Activated CD8-positive, alpha-beta memory T cell treated with anti-CD3 and anti-CD28 coated beads for 48 hours (primary cell): ENCODE data around the gene OLA1.

Experiments
- DNase-seq, 3 experiments: peaks; one replicate each; pipeline ENCODE4 v3.0.0-alpha.2; 2020; ENCODE audit warnings: low read depth in 2 of 3, low spot score in 2 of 3

OLA1 gene

DNA sequence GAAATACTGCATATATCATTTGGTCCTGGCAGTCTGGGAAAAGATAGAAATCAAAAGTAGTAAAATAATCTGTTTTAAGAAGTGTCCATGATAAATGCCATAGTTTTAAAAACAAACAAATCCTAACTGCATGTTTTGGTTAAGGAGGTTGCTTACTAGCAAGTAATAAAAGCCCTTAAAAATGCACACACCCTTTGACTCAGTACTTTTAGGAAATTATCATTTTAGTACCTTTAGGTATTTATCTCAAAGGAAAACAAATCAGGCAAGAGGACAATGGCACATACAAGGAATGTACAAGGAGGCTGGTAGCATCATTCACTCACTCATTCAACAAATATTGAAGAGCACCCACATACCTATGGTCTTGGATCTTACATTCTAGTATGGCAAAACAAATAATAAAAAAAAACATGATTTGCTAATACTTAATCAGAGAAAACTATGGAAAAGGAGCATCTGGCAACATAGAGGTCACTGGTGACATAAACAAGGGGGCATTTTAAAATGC, 67.6 kb downstream of the OLA1 start:
- DNase-seq, result no peak

DNA sequence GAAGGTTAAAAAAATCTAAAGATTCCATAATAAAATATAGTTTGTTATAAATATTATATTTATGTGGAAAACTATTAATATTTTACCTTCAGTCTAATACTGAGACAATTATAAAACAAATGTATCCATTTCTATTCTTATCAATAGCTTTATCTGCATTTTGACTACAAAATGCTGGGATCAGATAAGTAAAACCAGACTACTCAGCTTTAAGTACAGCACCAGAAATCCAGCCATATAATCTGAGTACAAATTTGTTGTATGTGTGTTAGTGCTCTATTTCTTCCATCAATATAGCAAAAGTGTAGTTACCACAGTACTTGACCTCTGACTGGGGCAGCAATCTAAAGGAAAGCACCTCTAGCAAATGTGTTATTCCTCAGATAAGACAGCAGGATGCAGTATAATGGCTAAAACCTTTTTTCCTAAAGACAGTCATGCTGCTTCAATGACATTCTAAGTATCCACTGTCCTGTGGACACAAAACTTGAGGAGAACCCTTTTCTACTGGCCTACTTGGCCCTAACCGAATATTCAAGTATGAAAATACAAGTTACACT, 68.1 kb downstream of the OLA1 start:
- no peak for DNase-seq

DNA sequence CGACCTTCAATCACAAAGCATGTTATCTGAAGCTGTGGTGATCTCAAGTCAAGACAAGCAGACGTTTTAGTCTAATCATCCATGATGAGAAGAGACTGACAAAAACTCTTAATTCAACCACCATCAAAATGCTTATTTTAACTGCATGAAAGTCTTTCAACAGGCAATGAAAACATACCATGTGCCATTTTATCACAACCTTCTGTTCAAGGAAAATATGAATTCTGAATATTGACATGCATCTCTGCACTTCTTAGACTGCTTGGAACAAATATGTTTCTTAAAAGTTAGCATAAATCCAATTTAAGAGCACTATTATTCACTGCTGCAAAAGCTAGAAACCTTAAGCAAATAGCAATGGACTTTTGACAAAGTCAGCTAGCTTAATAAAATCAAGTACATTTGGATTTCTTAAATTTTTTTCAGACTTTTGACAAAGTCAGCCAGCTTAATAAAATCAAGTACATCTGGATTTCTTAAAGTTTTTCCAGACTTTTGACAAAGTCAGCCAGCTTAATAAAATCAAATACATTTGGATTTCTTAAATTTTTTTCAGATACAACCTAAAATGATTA, 70.9 kb downstream of the OLA1 start:
- no peak for DNase-seq

DNA sequence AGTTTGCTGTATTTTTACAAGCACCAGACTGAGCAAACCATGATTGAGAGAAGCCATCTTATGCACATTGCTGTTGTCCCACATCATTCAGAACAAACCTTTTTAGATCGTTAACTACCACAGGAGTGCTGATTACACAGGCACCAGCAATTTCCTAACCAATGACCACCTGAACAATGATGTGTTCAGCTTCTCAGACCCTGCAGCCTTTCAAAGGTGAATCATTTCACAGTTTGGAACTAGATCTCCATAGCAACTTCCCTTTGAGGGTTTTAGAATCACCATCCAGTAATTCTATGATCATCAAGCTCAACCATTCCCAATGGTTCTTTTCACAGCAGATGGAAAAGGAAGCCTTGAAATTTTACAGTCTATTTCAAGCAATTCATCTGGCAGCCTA, 71.4 kb downstream of the OLA1 start:
- DNase-seq, result no peak

DNA sequence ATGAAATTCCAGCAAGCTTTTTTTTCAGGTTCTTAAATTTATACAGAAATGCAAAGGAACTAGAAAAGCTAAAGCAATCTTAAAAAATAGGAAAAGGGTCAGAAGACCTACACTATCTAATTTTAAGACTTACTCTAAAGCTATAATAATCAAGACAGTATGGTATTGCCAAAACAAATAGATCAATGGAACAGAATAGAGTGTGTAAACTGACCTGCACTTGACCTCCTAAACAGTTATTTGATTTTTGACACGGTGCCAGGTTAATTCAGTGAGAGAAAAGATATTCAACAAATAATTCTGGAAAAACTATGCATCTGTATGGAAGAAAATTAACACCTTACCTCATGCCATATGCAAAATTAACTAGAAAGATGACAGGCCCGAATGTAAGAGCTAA, 73.6 kb downstream of the OLA1 start:
- DNase-seq, result no peak

DNA sequence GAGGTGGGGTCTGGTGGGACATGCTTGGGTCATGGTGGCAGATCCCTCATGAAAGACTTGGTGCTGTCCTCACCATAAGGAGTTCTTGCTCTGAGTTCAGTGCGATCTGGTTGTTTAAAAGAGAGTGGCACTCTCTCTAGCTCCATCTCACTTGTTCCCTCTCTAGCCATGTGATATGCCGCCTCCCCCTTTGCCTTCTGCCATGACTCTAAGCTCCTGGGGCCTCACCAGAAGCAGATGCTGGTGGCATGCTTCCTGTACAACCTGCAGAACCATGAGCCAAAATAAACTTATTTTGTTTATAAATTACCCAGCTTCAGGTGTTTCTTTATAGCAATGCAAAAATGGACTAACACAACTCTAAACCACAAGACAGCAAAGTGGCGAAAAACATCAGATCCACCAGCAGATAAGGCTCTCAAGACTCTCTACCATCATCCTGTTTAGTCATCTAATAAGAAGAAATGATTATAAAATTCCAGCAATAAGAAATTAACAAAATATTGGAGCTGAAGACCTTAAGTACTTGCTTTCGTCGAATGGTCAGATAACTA, 75.5 kb downstream of the OLA1 start:
- no peak for DNase-seq

DNA sequence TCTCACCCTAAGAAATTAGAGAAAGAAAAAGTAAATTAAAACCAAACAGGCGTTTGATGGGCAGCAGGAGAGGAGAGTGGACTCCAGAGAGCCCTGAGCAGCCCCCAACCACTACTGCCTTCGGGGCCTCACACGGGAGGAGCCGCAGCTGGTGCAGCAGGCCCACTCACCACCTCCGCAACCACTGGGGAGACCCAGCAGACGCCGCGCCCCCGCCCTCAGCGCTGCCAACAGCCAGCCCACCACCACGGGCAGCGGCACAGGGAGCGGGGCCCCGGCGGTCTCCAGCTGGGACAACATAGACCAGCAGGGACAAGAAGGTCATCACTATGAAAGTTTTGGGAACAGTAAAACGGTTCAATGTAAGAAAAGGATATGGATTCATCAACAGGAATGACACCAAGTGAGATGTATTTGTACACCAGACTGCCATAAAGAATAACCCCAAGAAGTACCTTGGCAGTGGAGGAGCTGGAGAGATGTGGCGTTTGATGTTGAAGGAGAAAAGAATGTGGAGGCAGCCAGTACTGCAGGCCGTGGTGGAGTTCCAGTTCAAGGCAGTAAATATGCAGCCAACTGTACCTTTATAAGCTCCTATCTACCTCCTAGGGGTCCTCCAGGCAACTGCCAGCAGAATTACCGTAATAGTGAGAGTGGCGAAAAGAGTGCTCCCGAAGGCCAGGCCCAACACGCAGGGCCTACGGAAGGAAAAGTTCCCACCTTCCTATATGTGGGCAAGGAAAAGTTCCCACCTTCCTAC, 76.5 kb downstream of the OLA1 start:
- no peak for DNase-seq

DNA sequence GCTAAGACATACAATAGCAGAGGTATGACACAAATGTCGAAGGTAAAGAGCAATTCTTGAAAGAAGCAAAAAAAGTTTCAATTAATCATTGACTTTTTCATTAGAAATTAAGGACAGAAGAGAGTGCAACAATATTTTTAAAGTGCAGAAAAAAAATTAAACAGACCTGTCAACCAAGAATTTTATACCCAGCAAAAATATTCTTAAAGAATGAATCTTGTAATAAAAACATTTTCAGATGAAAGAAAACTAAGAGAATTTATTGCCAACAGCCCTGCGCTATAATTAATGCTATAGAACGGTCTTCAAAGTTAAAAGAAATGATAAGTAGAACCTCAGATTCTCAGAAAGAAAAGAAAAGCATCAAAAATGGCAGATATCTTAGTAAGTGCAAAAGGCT, 79.0 kb downstream of the OLA1 start:
- no peak for DNase-seq

DNA sequence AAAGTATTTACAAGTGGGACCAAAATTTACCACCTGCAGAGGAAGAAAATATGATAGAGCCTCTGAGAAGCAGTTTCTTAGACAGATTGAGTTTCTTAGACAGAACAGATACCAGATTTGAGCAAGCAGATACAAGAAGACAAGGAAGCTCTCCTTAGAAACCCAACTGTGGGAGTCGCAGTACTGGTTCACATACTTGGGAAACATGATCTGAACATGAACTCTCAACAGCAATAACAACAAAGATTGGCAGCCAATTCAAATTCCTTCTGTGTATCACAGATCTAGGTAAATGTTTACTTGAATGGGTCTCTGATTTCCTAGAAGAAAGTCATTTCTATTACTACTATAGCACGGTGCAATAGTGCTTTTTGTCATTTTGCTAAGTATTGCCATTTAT, 82.1 kb downstream of the OLA1 start:
- DNase-seq, result no peak

DNA sequence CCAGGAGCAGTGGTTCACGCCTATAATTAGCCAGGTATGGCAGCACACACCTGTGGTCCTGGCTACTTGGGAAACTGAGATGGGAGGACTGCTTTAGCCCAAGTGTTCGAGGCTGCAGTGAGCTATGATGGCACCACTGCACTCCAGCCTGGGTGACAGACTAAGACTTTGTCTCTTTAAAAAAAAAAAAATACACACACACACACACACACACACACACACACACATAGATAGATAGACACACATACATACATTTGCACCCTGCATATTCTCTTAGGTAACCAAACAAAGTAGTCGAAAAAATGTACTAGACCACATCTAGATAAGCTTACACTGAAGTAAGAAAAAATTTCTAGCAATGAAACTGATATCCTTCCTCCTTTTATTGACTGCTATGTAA, 86.8 kb downstream of the OLA1 start:
- no peak for DNase-seq

DNA sequence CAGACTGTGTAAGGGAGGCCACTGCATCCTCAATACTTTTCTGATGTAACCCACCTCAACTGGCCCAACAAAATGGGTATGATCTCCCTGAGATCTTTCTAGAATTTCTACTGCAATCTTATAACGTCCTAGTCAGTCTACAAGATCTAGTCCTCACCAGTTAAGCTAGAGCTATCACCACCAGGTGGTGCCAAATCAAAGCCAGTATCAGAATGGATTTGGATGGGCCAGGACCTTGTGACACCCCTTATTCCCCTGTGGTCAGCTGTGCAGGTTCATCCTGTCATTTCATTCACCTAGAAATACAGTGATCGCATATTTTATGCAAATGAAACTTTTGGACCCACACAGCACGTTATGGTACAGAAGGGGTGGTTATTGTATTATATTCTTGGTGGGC, 90.3 kb downstream of the OLA1 start:
- no peak for DNase-seq

DNA sequence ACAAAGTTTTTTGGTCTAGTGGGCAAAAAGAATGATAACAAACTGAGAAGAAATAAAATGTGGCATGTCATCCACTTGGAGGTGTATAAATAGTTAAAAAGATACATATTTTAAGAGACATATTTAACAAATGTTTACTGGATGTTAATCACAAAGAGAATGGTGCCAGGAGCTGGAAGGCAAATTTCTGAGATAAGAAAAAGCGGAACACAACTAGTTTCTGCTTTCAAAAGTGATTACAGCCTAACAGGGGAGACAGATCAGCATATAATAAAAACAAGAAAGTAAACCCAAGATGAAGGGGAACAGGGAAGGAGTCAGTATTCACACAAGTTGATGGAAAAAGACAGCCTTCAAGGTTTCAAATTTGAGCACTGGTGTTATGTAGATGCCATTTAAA, 91.3 kb downstream of the OLA1 start:
- DNase-seq, result no peak

DNA sequence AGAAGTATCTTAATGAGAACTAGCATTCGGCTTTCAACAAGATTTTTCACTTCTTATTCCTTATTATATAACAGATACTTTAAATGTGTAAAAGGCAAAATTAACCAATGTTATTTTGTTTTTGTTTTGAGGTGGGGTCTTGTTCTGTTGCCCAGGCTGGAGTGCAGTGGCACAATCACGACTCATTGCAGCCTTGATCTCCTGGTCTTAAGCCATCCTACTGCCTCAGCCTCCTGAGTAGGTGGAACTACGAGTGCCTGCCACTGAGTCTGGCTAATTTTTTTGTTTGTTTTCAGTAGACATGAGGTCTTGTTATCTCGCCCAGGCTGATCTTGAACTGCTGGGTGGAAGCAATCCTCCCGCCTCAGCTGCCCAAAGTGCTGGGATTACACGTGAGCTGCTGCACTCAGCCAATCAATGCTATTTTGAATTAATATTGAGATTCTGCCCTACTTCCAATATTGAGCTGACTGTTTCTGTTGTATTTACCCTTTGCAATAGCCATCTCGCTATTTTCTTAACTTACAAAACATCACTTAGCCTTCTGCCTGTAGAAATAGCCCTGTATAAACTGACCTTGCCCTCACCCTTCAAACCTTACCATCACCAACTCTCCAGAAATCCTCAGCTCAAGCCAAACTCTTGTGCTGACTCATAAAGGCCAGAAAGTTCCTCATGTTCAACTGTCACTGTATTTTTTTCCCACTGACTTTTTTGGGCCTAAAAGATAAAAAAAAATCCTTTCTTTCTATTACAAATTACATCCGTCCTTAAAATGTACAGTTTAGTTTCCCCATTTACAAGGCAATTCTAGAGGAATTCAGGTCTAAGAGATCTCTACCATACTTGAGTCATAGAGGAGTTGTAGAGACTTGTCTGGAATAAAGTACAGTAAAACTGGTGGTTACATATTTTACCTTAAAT, 94.3 kb downstream of the OLA1 start:
- DNase-seq, result no peak

DNA sequence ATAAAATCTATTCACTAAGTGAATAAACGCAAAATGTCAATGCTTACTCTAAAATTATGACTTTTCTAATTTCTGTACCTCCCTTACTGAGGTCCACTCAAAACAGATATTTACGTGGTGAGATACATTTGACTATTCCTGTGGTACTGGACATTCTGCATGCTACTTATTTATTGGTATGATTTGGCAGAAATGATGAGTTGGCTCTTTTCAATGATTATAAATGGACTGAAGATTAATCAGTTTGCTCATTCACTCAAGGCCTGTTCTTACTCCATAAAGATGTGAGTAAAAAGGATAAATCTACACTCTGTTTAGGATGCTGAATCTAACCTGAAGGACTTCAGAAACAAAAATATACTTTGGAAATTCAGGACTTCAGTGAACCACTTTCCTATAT, 98.8 kb downstream of the OLA1 start:
- no peak for DNase-seq

DNA sequence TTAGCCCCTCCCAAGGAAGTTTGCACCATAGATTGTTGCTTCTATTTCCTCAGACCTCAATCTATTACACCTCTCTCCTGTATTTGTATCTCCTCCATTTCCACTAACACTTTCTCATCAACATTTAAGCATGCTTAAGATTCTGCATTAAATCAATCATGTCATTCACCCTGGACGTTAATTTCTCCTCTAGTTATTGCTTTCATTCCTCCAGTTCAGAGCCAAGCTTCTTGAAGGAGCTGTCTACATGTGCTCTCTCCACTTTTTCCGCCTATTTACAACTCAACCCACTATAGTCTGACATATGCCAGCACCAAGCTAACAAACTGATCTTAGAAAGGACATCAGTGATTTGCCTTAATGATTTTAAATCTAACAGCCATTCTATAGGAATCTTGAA, 99.5 kb downstream of the OLA1 start:
- DNase-seq, result no peak

DNA sequence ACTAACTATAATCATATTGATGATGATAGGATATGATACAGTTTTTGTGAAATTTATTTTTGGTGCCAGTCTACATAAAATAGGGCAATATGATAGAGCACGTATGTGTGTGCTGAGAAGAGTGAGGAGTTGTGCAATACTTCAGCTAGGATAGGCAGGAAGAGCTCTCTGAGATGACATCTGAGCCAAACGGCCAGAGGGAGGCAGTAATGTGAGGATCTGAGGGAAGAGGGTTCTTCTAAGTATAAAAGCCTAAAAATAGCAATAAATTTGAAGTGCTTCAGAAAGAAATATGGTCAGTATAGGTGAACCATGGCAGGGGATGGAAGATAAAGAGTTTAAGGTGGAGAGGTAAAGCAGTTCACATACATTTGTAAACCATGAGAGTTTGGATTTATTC, 102.5 kb downstream of the OLA1 start:
- no peak for DNase-seq

DNA sequence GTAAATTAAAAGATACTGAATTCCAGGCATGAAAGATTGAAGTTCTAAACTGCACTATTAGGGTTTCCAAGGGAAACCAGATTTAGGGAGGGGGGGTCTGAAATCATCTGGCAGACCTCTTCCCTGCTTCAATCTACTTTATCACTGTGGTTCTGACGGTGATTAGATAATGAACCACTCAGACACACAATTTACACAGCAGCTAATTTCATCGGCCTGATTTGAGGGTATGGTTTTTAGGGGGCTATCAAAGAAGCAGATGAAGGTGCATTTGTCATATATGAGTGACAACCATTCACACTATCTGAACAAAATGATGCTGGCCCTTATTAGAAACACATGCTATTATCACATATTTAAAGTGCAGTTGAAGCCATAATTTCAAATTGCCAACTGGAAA, 106.0 kb downstream of the OLA1 start:
- no peak for DNase-seq

DNA sequence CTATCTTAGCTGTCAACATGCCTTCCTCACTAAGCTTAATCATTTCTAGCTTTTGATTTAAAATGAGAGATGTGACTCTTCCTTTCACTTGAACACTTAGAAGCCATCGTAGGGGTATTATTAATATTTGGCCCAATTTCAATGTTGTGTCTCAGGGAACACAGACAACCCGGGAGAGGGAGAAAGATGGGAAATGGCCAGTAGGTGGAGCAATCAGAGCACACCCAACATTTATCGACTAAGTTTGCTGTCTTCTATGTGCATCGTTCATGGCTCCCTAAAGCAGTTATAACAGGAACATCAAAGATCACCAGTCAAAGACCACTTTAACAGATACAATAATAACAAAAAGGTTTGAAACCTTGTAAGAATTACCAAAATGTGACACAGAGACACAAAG, 110.2 kb downstream of the OLA1 start:
- DNase-seq, result no peak

DNA sequence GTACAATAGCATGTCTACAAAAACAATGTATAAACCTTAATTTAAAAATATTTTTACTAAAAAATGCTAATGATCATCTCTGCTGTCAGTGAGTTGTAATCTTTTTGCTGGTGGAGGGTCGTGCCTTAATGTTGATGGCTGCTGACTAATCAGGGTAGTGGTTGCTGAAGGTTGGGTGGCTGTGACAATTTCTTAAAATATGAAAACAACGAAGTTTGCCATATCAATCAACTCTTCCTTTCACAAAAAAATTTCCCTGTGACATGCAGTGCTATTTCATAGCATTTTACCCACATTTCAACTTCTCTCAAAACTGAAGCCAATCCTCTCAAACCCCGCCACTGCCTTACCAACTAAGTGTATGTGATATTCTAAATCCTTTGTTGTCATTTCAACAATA, 112.4 kb downstream of the OLA1 start:
- no peak for DNase-seq

DNA sequence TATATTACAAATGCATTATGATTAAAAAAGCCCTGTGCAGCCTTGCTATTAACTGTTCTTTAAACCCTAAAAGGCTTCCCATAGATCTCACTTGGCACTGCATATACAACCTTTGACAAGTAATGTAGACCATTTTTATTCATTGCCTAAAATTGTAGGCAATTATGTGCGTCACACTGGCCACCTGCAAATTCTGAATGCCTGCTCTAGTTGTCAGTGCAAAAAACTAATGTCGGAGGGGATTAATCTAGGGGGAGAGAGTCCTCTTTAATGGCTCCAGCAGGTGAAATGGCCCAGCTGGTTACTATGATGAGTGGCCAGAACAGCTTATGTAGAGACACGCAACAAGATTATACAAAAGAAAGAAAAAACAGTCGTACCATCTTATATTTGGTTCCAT, 123.2 kb downstream of the OLA1 start:
- DNase-seq, result no peak

DNA sequence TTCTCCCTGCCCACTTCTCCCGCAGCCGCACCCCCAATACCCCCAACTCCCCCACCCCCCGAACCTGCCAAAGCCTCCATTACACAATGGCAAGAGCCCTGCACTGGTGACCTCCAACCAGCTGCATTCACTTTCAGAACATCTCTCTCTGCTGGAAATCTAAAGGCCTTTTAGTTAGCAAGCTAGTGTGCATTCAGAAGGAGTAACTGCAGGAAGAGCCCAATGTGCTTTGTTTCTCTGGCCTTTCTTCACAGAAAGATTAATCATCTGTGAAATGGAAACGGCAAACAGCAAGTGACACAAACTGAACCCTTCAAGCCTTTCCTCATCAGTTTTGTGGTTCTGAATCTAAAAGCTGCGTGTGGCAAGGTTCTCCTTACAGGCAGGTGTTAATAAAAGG, 124.2 kb downstream of the OLA1 start:
- no peak for DNase-seq
